Measurements from ENCODE around the gene TEDC1.
"Not testable (repeated sequence)": the region's sequence is repeated elsewhere in the genome, so short reads cannot be mapped to it uniquely, and the experiment has no call there.

The TEDC1 gene

DNA sequence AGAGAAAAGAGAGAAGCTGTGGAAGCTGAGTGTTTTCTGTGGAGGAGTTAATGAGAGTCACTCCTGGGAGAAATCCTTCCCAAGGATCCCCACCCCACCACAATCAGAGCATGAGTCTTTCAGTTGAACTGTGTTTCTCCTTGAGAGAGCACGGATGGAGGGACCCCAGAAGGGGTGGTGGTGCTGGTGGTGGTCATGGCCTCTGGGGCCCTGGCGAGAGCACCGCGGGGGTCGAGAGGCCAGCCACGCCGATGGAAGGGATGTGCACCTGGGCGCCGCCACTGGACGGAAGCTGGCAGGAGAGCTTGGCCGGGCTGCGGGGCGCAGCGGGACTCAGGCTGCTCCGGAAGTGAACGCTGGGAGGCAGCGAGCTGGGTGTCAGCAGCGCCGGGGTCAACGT lies 55.4 kb downstream of the TEDC1 start:
- DNase-seq = not testable (repeated sequence)

DNA sequence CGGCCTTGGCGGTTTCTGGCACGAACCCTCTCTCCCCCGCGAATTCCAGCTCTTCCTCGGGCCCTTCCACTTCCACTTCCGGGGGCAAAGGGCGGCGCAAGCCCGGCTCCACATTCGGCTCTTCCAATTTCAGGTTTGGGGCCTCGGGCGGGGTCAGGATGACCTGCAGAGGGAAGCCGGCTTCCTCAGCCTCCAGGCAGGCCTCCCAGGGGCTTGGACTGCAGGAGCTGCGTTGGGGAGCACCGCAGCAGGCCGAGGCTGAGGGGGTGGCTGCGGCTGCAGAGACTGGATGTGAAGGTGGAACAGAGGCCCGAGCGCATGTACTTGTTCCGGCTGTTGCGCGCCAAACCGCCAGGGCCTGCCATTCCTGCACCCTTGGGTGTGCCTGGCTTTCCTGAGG lies 56.0 kb downstream of the TEDC1 start:
- DNase-seq = not testable (repeated sequence)

DNA sequence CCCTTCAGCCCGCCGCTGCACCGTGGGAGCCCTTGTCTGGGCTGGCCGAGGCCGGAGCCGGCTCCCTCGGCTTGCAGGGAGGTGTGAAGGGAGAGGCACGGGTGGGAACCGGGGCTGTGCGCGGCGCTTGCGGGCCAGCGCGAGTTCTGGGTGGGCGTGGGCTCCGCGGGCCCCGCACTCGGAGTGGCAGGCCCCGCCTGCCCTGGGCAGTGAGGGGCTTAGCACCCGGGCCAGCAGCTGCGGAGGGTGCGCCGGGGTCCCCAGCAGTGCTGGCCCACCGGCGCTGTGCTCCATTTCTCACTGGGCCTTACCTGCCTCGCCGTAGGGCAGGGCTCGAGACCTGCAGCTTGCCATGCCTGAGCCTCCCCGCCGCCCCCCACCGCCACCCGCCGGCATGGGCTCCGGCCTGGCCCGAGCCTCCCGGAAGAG lies 56.7 kb downstream of the TEDC1 start:
- no peak for DNase-seq

Data from activated CD8-positive, alpha-beta memory T cell treated with anti-CD3 and anti-CD28 coated beads for 24 hours (primary cell).